Caco-2 (cell line): ENCODE measurements around the gene DPF3. TPM values are rescaled to one million over a fixed set of nuclear protein-coding genes. Genes with fewer than 3 reads are reported as not detected.

Source experiments
- BruUV-seq: library from RNA; stranded (reverse); fragments of 400-500 nt; replicated peaks from 2 replicates; lab custom pipeline; 2021; lab: Mats Ljungman, UMichigan
- CTCF ChIA-PET: fragments of 300-600 bp; sonication (Branson Sonifier 250); formaldehyde crosslinking; loops from one replicate; lab custom pipeline; 2022; ENCODE audit warnings: antibody characterized with exemption; lab: Charles Lee
- POLR2A ChIA-PET: fragments of 300-600 bp; sonication (Branson Sonifier 250); formaldehyde crosslinking; loops from one replicate; lab custom pipeline; 2022; ENCODE audit warnings: antibody characterized with exemption; lab: Charles Lee
- DNase-seq, 2 experiments: peaks; one replicate each; pipeline versions ENCODE4 v3.0.0 to v3.0.0-alpha.2; 2020 to 2022
- H3K27me3 ChIP-seq: replicated peaks from 2 replicates; pipeline ENCODE4 v1.6.0; 2011; ENCODE audit warnings: low read length; ENCODE audit not compliant: control insufficient read depth, insufficient read depth
- H3K36me3 ChIP-seq: 2 replicates; pipeline ENCODE4 v1.5.1; 2011; ENCODE audit warnings: low read length; ENCODE audit not compliant: control insufficient read depth, insufficient read depth
- H3K4me1 ChIP-seq: fragments of 250-450 bp; sonication (Bioruptor Pico); 2 replicates; pipeline ENCODE4 v1.5.1; 2020; ENCODE audit warnings: mild to moderate bottlenecking
- H3K4me3 ChIP-seq: 2 replicates; pipeline ENCODE4 v1.5.1; 2011; ENCODE audit warnings: low read depth, mild to moderate bottlenecking, control low read depth, low read length
- H3K9me3 ChIP-seq: fragments of 250-450 bp; sonication (Bioruptor Pico); 2 replicates; pipeline ENCODE4 v1.5.1; 2020; ENCODE audit warnings: mild to moderate bottlenecking, moderate library complexity
- H3K27ac Mint-ChIP-seq: one replicate; pipeline ENCODE4 v1.8.0; 2022; ENCODE audit warnings: mixed read lengths; ENCODE audit not compliant: unreplicated experiment
- H3K27me3 Mint-ChIP-seq: one replicate; pipeline ENCODE4 v1.8.0; 2022; ENCODE audit warnings: mixed read lengths; ENCODE audit not compliant: insufficient read depth, unreplicated experiment
- H3K36me3 Mint-ChIP-seq: one replicate; pipeline ENCODE4 v1.8.0; 2022; ENCODE audit warnings: mild to moderate bottlenecking, mixed read lengths; ENCODE audit not compliant: insufficient read depth, unreplicated experiment
- H3K4me1 Mint-ChIP-seq: one replicate; pipeline ENCODE4 v1.8.0; 2022; ENCODE audit warnings: low read depth, mixed read lengths; ENCODE audit not compliant: unreplicated experiment
- H3K4me3 Mint-ChIP-seq: one replicate; pipeline ENCODE4 v1.8.0; 2022; ENCODE audit warnings: mild to moderate bottlenecking, moderate library complexity, mixed read lengths; ENCODE audit not compliant: unreplicated experiment
- H3K9me3 Mint-ChIP-seq: one replicate; pipeline ENCODE4 v1.8.0; 2022; ENCODE audit warnings: mixed read lengths; ENCODE audit not compliant: unreplicated experiment
- intact Hi-C: fragments of 100-400 bp; cut with micrococcal nuclease; formaldehyde crosslinking; loops from one replicate; pipeline ENCODE4 v1.10.0; 2022; ENCODE audit not compliant: unreplicated experiment
- total RNA-seq: library from RNA; stranded (reverse); gene quantifications from 2 replicates; pipeline ENCODE4 v1.2.3, GENCODE V29; 2022
- TF ChIP-seq, protein P1 (sequence below), 2 experiments: fragments of 200-600 bp in 1 of 2; IDR thresholded peaks; 1 replicate in 1 of 2; 2 replicates in 1 of 2; pipeline versions ENCODE4 v1.5.1 to v1.8.0; 2011 to 2022; ENCODE audit warnings: antibody characterized with exemption in 1 of 2, control low read depth in 1 of 2, inconsistent platforms in 1 of 2, low read depth in 1 of 2, low read length in 1 of 2, mild to moderate bottlenecking in 1 of 2, moderate library complexity in 1 of 2; ENCODE audit not compliant: insufficient read depth in 1 of 2, severe bottlenecking in 1 of 2, unreplicated experiment in 1 of 2

The DPF3 gene
- total RNA-seq, 1 experiment from 2014 or later = not detected

DNA sequence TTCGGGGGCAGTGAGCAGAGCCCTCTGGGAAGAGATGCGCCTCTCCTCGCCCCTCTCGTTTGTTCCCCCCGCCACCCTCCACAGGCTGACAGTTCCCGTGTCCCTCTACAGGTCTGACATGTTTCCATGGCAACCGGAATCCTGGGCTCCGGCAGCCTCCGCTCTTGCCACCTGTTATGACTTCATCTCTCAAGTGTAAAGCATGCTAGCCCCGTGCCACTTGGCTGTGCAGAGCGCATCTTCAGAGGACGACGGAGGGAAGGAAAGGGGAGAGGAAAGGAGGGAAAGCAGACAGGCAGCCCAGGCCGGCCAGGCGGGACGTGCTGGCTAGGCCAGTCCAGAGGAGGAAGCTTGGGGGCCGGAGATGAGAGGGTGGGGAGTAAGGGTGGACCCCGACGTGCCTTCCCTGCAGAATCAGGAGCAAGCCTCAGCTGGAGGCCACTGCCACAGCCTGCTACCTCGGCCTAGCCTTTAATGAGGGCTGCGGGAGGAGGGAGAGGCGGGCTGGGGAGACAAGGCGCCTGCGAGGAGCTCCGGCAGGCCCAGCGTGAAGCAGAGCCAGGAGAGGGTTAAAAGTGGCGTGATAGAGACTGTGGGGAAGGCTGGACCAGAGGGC, 214.3 kb downstream of the DPF3 start:
- no TSS peak for BruUV-seq
- TF ChIP-seq, protein P1, sequence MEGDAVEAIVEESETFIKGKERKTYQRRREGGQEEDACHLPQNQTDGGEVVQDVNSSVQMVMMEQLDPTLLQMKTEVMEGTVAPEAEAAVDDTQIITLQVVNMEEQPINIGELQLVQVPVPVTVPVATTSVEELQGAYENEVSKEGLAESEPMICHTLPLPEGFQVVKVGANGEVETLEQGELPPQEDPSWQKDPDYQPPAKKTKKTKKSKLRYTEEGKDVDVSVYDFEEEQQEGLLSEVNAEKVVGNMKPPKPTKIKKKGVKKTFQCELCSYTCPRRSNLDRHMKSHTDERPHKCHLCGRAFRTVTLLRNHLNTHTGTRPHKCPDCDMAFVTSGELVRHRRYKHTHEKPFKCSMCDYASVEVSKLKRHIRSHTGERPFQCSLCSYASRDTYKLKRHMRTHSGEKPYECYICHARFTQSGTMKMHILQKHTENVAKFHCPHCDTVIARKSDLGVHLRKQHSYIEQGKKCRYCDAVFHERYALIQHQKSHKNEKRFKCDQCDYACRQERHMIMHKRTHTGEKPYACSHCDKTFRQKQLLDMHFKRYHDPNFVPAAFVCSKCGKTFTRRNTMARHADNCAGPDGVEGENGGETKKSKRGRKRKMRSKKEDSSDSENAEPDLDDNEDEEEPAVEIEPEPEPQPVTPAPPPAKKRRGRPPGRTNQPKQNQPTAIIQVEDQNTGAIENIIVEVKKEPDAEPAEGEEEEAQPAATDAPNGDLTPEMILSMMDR (IDR thresholded peaks at IDR 0.05; ENCODE audit: insufficient read depth in 1 of 2, low read depth in 1 of 2, low read length in 1 of 2, severe bottlenecking in 1 of 2, unreplicated experiment in 1 of 2) = no peak
- POLR2A ChIA-PET = no interaction called here
- Histone ChIP-seq H3K36me3 (no peaks in the 10 kb centered on the region), H3K9me3 (no peaks in the 10 kb centered on the region), H3K4me3 (no peak overlapping the region), H3K27me3 (no peaks in the 10 kb centered on the region; the same call in none of the 2 replicates), H3K4me1 (no peaks in the 10 kb centered on the region)
- Mint-ChIP-seq H3K4me1 (no peaks in the 10 kb centered on the region), H3K36me3 (no peaks in the 10 kb centered on the region), H3K27ac (no peak overlapping the region), H3K9me3 (no peaks in the 10 kb centered on the region), H3K4me3 (no peak overlapping the region), H3K27me3 (peaks cover 33% of the 10 kb centered on the region)
- CTCF ChIA-PET = no interaction called here
- intact Hi-C loops = no loop called here
- no peak for DNase-seq

DNA sequence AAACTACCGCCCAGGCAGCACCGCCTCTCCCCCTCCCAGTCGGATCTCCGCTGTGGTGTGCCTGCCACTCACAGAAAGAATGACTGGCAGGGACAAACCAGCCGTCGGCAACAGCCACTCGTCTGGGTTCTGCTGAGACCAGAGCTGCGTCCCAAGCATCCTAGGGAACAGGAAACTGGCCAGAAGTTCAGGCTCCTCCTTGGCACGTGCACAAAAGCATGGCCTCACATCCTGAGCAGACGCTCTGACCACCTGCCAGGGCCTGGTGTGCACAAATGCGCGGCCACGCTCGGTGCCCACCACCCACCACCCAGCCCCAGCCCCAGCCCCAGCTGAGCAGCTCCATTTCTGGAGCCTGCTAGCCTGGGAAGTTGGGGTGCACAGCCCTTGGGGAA, 214.8 kb downstream of the DPF3 start:
- Histone ChIP-seq H3K9me3 (no peaks in the 10 kb centered on the region), H3K4me1 (no peaks in the 10 kb centered on the region), H3K27me3 (no peaks in the 10 kb centered on the region; the same call in none of the 2 replicates), H3K4me3 (no peak overlapping the region), H3K36me3 (no peaks in the 10 kb centered on the region)
- no peaks in the 10 kb centered on the region for H3K9me3 Mint-ChIP-seq
- no peak overlapping the region for H3K27ac Mint-ChIP-seq
- H3K4me3 Mint-ChIP-seq = no peak overlapping the region
- intact Hi-C loops = no loop called here
- TF ChIP-seq, protein P1 (IDR thresholded peaks at IDR 0.05; ENCODE audit: insufficient read depth in 1 of 2, low read depth in 1 of 2, low read length in 1 of 2, severe bottlenecking in 1 of 2, unreplicated experiment in 1 of 2) = no peak
- peaks cover 31% of the 10 kb centered on the region for H3K27me3 Mint-ChIP-seq
- ChIA-PET CTCF (no interaction called here), POLR2A (no interaction called here)
- H3K4me1 Mint-ChIP-seq = no peaks in the 10 kb centered on the region
- no peak for DNase-seq
- BruUV-seq = no TSS peak
- H3K36me3 Mint-ChIP-seq = no peaks in the 10 kb centered on the region

DNA sequence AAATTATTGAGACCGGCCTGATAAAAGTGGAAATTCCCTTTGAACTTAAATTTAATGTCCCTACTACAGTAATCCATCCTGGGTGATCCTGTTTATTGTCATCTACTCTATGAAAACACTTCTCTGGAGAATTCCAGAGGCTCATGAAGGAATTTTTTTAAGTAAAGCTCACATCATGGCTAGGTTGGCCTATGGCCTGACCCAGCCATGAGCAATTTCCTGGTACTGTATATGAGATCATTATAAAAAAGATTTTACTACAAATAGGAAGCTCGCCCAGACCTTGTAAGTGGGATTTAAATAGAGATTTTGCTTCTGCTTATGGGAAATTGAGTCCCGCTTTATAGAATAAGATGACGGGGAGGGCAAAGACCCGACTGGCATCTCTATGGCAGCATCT, 215.5 kb downstream of the DPF3 start:
- Histone ChIP-seq H3K4me1 (no peaks in the 10 kb centered on the region), H3K36me3 (no peaks in the 10 kb centered on the region), H3K9me3 (no peaks in the 10 kb centered on the region), H3K4me3 (no peak overlapping the region), H3K27me3 (no peaks in the 10 kb centered on the region; the same call in none of the 2 replicates)
- ChIA-PET CTCF (no interaction called here), POLR2A (no interaction called here)
- TF ChIP-seq, protein P1 (IDR thresholded peaks at IDR 0.05; ENCODE audit: insufficient read depth in 1 of 2, low read depth in 1 of 2, low read length in 1 of 2, severe bottlenecking in 1 of 2, unreplicated experiment in 1 of 2) = no peak
- intact Hi-C loops = no loop called here
- DNase-seq = no peak
- Mint-ChIP-seq H3K27me3 (peaks cover 35% of the 10 kb centered on the region), H3K36me3 (no peaks in the 10 kb centered on the region), H3K27ac (no peak overlapping the region), H3K4me3 (no peak overlapping the region), H3K9me3 (no peaks in the 10 kb centered on the region), H3K4me1 (no peaks in the 10 kb centered on the region)
- BruUV-seq = no TSS peak
